ENCODE results near the gene ULK2.

ULK2 gene

GRCh38 chr17:19867329-19868078, at the start of gene ULK2:
Gene ULK2, minus strand, starts transcription at chr17:19867936. Its CDS starts 519 bp downstream, at chr17:19867417.
- no peak within 1 kb of the TSS for H3K27ac ChIP-seq (ENCODE audit: low read length)
- WGBS (ENCODE audit: insufficient coverage, insufficient read length): no CpG with 5 or more reads among the region's 111 CpGs

GRCh38 chr17:19915245-19915978, 47.7 kb upstream of the ULK2 start:
- H3K27me3 ChIP-seq (ENCODE audit: control insufficient read depth, insufficient read depth, low read length): no peaks in the 10 kb centered on the region
- no peak for DNase-seq (ENCODE audit: low read depth, low spot score)
- WGBS (ENCODE audit: insufficient coverage, insufficient read length): no CpG with 5 or more reads among the region's 2 CpGs
- H3K27ac ChIP-seq (ENCODE audit: low read length): no peak overlapping the region
- H3K4me1 ChIP-seq (ENCODE audit: control insufficient read depth, insufficient read depth, low read length): peaks cover 2% of the 10 kb centered on the region; the same call in 1 of the 2 replicates
- H3K36me3 ChIP-seq (ENCODE audit: control insufficient read depth, insufficient read depth, low read length): peaks cover 6% of the 10 kb centered on the region; the same call in 1 of the 2 replicates
- H3K9me3 ChIP-seq (ENCODE audit: control insufficient read depth, insufficient read depth, low read length): no peaks in the 10 kb centered on the region; the same call in 1 of the 2 replicates
- H3K4me3 ChIP-seq (ENCODE audit: low read length): no peak overlapping the region

More at GRCh38 chr17:19867329-19868078, at the start of gene ULK2:
- Histone ChIP-seq H3K27me3 (ENCODE audit: control insufficient read depth, insufficient read depth, low read length) (peaks cover 7% of the 10 kb centered on the region; the same call in 1 of the 2 replicates), H3K36me3 (ENCODE audit: control insufficient read depth, insufficient read depth, low read length) (no peaks in the 10 kb centered on the region), H3K4me3 (ENCODE audit: low read length) (peak within 1 kb of the TSS; percentile 72), H3K4me1 (ENCODE audit: control insufficient read depth, insufficient read depth, low read length) (no peaks in the 10 kb centered on the region), H3K9me3 (ENCODE audit: control insufficient read depth, insufficient read depth, low read length) (no peaks in the 10 kb centered on the region)
- DNase-seq (ENCODE audit: low read depth, low spot score): no peak

GRCh38 chr17:19911033-19911432, 43.3 kb upstream of the ULK2 start:
- Histone ChIP-seq H3K27ac (ENCODE audit: low read length) (no peak overlapping the region), H3K4me3 (ENCODE audit: low read length) (no peak overlapping the region), H3K27me3 (ENCODE audit: control insufficient read depth, insufficient read depth, low read length) (no peaks in the 10 kb centered on the region), H3K36me3 (ENCODE audit: control insufficient read depth, insufficient read depth, low read length) (peaks cover 5% of the 10 kb centered on the region; the same call in 1 of the 2 replicates), H3K9me3 (ENCODE audit: control insufficient read depth, insufficient read depth, low read length) (no peaks in the 10 kb centered on the region; the same call in 1 of the 2 replicates), H3K4me1 (ENCODE audit: control insufficient read depth, insufficient read depth, low read length) (peaks cover 2% of the 10 kb centered on the region; the same call in 1 of the 2 replicates)
- 100% methylated on average over 1 of the region's 2 CpGs for WGBS (ENCODE audit: insufficient coverage, insufficient read length)
- DNase-seq (ENCODE audit: low read depth, low spot score): no peak

- no peak for DNase-seq (ENCODE audit: low read depth, low spot score)
- peaks cover 2% of the 10 kb centered on the region; the same call in 1 of the 2 replicates for H3K4me1 ChIP-seq (ENCODE audit: control insufficient read depth, insufficient read depth, low read length)
- no peaks in the 10 kb centered on the region for H3K27me3 ChIP-seq (ENCODE audit: control insufficient read depth, insufficient read depth, low read length)
- H3K36me3 ChIP-seq (ENCODE audit: control insufficient read depth, insufficient read depth, low read length): peaks cover 11% of the 10 kb centered on the region; the same call in 1 of the 2 replicates
- no peak overlapping the region for H3K27ac ChIP-seq (ENCODE audit: low read length)
- H3K9me3 ChIP-seq (ENCODE audit: control insufficient read depth, insufficient read depth, low read length): no peaks in the 10 kb centered on the region; the same call in 1 of the 2 replicates
- WGBS (ENCODE audit: insufficient coverage, insufficient read length): 100% methylated on average over 1 of the region's 6 CpGs
- no peak overlapping the region for H3K4me3 ChIP-seq (ENCODE audit: low read length)
Measured at GRCh38 chr17:19909139-19909538, 41.4 kb upstream of the ULK2 start.

GRCh38 chr17:19905502-19905901, 37.8 kb upstream of the ULK2 start:
- Histone ChIP-seq H3K36me3 (ENCODE audit: control insufficient read depth, insufficient read depth, low read length) (peaks cover 11% of the 10 kb centered on the region; the same call in 1 of the 2 replicates), H3K9me3 (ENCODE audit: control insufficient read depth, insufficient read depth, low read length) (no peaks in the 10 kb centered on the region), H3K4me1 (ENCODE audit: control insufficient read depth, insufficient read depth, low read length) (no peaks in the 10 kb centered on the region), H3K27ac (ENCODE audit: low read length) (no peak overlapping the region), H3K27me3 (ENCODE audit: control insufficient read depth, insufficient read depth, low read length) (no peaks in the 10 kb centered on the region), H3K4me3 (ENCODE audit: low read length) (no peak overlapping the region)
- WGBS (ENCODE audit: insufficient coverage, insufficient read length): no CpG with 5 or more reads among the region's 5 CpGs
- no peak for DNase-seq (ENCODE audit: low read depth, low spot score)

GRCh38 chr17:19904924-19905323, 37.2 kb upstream of the ULK2 start:
- H3K4me1 ChIP-seq (ENCODE audit: control insufficient read depth, insufficient read depth, low read length): no peaks in the 10 kb centered on the region
- no peak overlapping the region for H3K27ac ChIP-seq (ENCODE audit: low read length)
- peaks cover 11% of the 10 kb centered on the region; the same call in 1 of the 2 replicates for H3K36me3 ChIP-seq (ENCODE audit: control insufficient read depth, insufficient read depth, low read length)
- H3K9me3 ChIP-seq (ENCODE audit: control insufficient read depth, insufficient read depth, low read length): no peaks in the 10 kb centered on the region
- H3K27me3 ChIP-seq (ENCODE audit: control insufficient read depth, insufficient read depth, low read length): no peaks in the 10 kb centered on the region
- DNase-seq (ENCODE audit: low read depth, low spot score): no peak
- no peak overlapping the region for H3K4me3 ChIP-seq (ENCODE audit: low read length)
- WGBS (ENCODE audit: insufficient coverage, insufficient read length): no CpG with 5 or more reads among the region's 5 CpGs

- Histone ChIP-seq H3K27ac (ENCODE audit: low read length) (no peak overlapping the region), H3K27me3 (ENCODE audit: control insufficient read depth, insufficient read depth, low read length) (no peaks in the 10 kb centered on the region), H3K4me1 (ENCODE audit: control insufficient read depth, insufficient read depth, low read length) (no peaks in the 10 kb centered on the region), H3K9me3 (ENCODE audit: control insufficient read depth, insufficient read depth, low read length) (no peaks in the 10 kb centered on the region), H3K4me3 (ENCODE audit: low read length) (no peak overlapping the region), H3K36me3 (ENCODE audit: control insufficient read depth, insufficient read depth, low read length) (peaks cover 11% of the 10 kb centered on the region; the same call in 1 of the 2 replicates)
- DNase-seq (ENCODE audit: low read depth, low spot score): no peak
Measured at GRCh38 chr17:19904412-19904811, 36.7 kb upstream of the ULK2 start.

GRCh38 chr17:19900809-19901208, 33.1 kb upstream of the ULK2 start:
- no CpG with 5 or more reads among the region's 2 CpGs for WGBS (ENCODE audit: insufficient coverage, insufficient read length)
- Histone ChIP-seq H3K36me3 (ENCODE audit: control insufficient read depth, insufficient read depth, low read length) (peaks cover 8% of the 10 kb centered on the region; the same call in 1 of the 2 replicates), H3K27ac (ENCODE audit: low read length) (no peak overlapping the region), H3K4me3 (ENCODE audit: low read length) (no peak overlapping the region), H3K9me3 (ENCODE audit: control insufficient read depth, insufficient read depth, low read length) (no peaks in the 10 kb centered on the region), H3K27me3 (ENCODE audit: control insufficient read depth, insufficient read depth, low read length) (no peaks in the 10 kb centered on the region), H3K4me1 (ENCODE audit: control insufficient read depth, insufficient read depth, low read length) (no peaks in the 10 kb centered on the region)
- no peak for DNase-seq (ENCODE audit: low read depth, low spot score)

GRCh38 chr17:19897903-19898302, 30.2 kb upstream of the ULK2 start:
- no peak for DNase-seq (ENCODE audit: low read depth, low spot score)
- Histone ChIP-seq H3K4me1 (ENCODE audit: control insufficient read depth, insufficient read depth, low read length) (no peaks in the 10 kb centered on the region), H3K27ac (ENCODE audit: low read length) (no peak overlapping the region), H3K36me3 (ENCODE audit: control insufficient read depth, insufficient read depth, low read length) (no peaks in the 10 kb centered on the region), H3K9me3 (ENCODE audit: control insufficient read depth, insufficient read depth, low read length) (no peaks in the 10 kb centered on the region), H3K4me3 (ENCODE audit: low read length) (no peak overlapping the region), H3K27me3 (ENCODE audit: control insufficient read depth, insufficient read depth, low read length) (no peaks in the 10 kb centered on the region)
- WGBS (ENCODE audit: insufficient coverage, insufficient read length): no CpG with 5 or more reads among the region's 2 CpGs

- H3K4me3 ChIP-seq (ENCODE audit: low read length): no peak overlapping the region
- no peak for DNase-seq (ENCODE audit: low read depth, low spot score)
- WGBS (ENCODE audit: insufficient coverage, insufficient read length): no CpG with 5 or more reads among the region's 8 CpGs
- no peaks in the 10 kb centered on the region for H3K27me3 ChIP-seq (ENCODE audit: control insufficient read depth, insufficient read depth, low read length)
- H3K9me3 ChIP-seq (ENCODE audit: control insufficient read depth, insufficient read depth, low read length): no peaks in the 10 kb centered on the region
- no peaks in the 10 kb centered on the region for H3K4me1 ChIP-seq (ENCODE audit: control insufficient read depth, insufficient read depth, low read length)
- H3K27ac ChIP-seq (ENCODE audit: low read length): no peak overlapping the region
- H3K36me3 ChIP-seq (ENCODE audit: control insufficient read depth, insufficient read depth, low read length): no peaks in the 10 kb centered on the region
Measured at GRCh38 chr17:19897090-19897837, 29.5 kb upstream of the ULK2 start.
